Neutrophil (primary cell): ENCODE measurements around the gene GK.

Source experiments
- H3K27ac ChIP-seq: fragments of 200-600 bp; sonication (generic); 2 replicates; pipeline ENCODE4 v1.5.1; 2016; ENCODE audit warnings: mild to moderate bottlenecking, moderate library complexity
- H3K27me3 ChIP-seq: fragments of 200-600 bp; sonication (generic); 2 replicates; pipeline ENCODE4 v1.6.0; 2016; ENCODE audit warnings: mild to moderate bottlenecking
- H3K36me3 ChIP-seq: fragments of 200-600 bp; sonication (generic); 2 replicates; pipeline ENCODE4 v1.5.1; 2017
- H3K4me1 ChIP-seq, 2 experiments: fragments of 200-600 bp in 1 of 2; sonication (generic) in 1 of 2; 1 replicate in 1 of 2; 2 replicates in 1 of 2; pipeline versions ENCODE4 v1.5.1 to v1.6.1; 2013 to 2016; ENCODE audit warnings: low read depth in 1 of 2, low read length in 1 of 2, mild to moderate bottlenecking in 1 of 2, moderate library complexity in 1 of 2; ENCODE audit not compliant: control insufficient read depth in 1 of 2, insufficient read depth in 1 of 2
- H3K4me3 ChIP-seq, 2 experiments: fragments of 200-600 bp in 1 of 2; sonication (generic) in 1 of 2; 1 replicate in 1 of 2; 2 replicates in 1 of 2; pipeline ENCODE4 v1.5.1; 2013 to 2016; ENCODE audit warnings: low read depth in 1 of 2, low read length in 1 of 2, mild to moderate bottlenecking in 1 of 2, moderate library complexity in 1 of 2
- H3K9me3 ChIP-seq: fragments of 200-600 bp; sonication (generic); 2 replicates; pipeline ENCODE4 v1.5.1; 2016
- CTCF ChIP-seq: fragments of 200-600 bp; sonication (generic); IDR thresholded peaks from 2 replicates; pipeline ENCODE4 v1.5.1; 2016; ENCODE audit warnings: antibody characterized with exemption

The GK gene

GRCh38 chrX:30779453-30780030 lies 126.3 kb downstream of the GK start:
- no peaks in the 10 kb centered on the region for H3K27me3 ChIP-seq
- TF ChIP-seq CTCF = no peak
- H3K4me1 ChIP-seq = no peaks in the 10 kb centered on the region

More at GRCh38 chrX:30779453-30780030, 126.3 kb downstream of the GK start:
- H3K4me3 ChIP-seq = no peak overlapping the region
- H3K9me3 ChIP-seq = no peaks in the 10 kb centered on the region
- H3K27ac ChIP-seq = no peak overlapping the region
- no peaks in the 10 kb centered on the region for H3K36me3 ChIP-seq
